ENCODE measurements around the gene PTGR3. TPM values are rescaled to one million over a fixed set of nuclear protein-coding genes. Genes with fewer than 3 reads are reported as not detected.

Gene PTGR3
- total and polyA plus RNA-seq, 2 of the 8 experiments (the other 6 are each of a cell fraction or from before 2014, with no cell fraction given): 2.0 to 3.6 TPM

DNA sequence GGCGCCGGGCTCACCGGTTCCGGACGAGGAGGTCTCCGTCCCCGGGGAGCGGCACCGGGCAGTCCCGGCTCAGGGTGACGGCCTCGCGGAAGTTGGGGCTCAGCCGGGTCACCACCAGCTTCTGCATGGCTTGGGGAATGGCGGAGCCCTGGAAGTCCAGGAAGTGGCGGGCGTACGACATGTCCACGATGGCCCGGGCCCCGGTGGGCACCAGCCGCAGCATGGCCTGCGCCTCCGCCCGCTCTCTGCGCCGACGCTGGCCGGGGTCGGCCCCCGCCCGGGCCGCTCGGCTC is 157 bp downstream of the PTGR3 start:
- Histone ChIP-seq H2BK20ac (ENCODE audit: low read length) (no peak overlapping the region), H2BK5ac (ENCODE audit: low read depth, low read length) (no peak overlapping the region), H3K4me1 (replicated peaks in 1 of 4; ENCODE audit: control insufficient read depth in 3 of 4, insufficient read depth in 4 of 4, low read length in 3 of 4) (peaks cover 9 to 35% (median 21%) of the 10 kb centered on the region in 4 experiments), H4K5ac (ENCODE audit: insufficient read length, low read depth, low read length) (no peak overlapping the region), H4K20me1 (replicated peaks in 1 of 2; ENCODE audit: control insufficient read depth in 1 of 2, insufficient read depth in 2 of 2, low read length in 2 of 2) (peaks cover 10 to 15% of the 10 kb centered on the region in 2 experiments), H3K4me3 (ENCODE audit: extremely low read depth in 1 of 4, insufficient read depth in 2 of 4, low read depth in 3 of 4, low read length in 4 of 4) (peak overlapping the region; percentile 60 to 70 (median 62)), H3K4me2 (ENCODE audit: insufficient read depth in 1 of 2, low read depth in 2 of 2, low read length in 2 of 2) (peak overlapping the region; percentile 94 to 99), H3K9ac (replicated peaks in 1 of 4; ENCODE audit: extremely low read depth in 1 of 4, low read depth in 3 of 4, low read length in 3 of 4) (no peak overlapping the region; a peak in 1 of 7 replicates), H3K79me2 (ENCODE audit: control insufficient read depth in 1 of 2, insufficient read depth in 2 of 2, low read length in 2 of 2) (no peaks in the 10 kb centered on the region), H3K9me3 (ENCODE audit: insufficient read depth in 2 of 2, low read depth in 1 of 2, low read length in 1 of 2) (no peaks in the 10 kb centered on the region), H3K23ac (ENCODE audit: insufficient read length) (no peak overlapping the region), H4K8ac (ENCODE audit: extremely low read depth, insufficient read depth, low read length) (no peak overlapping the region), H3K14ac (ENCODE audit: insufficient read length) (no peak overlapping the region), H3K27me3 (replicated peaks in 1 of 4; ENCODE audit: control insufficient read depth in 3 of 4, extremely low read depth in 1 of 4, insufficient read depth in 3 of 4, low read length in 3 of 4) (peaks cover 56 to 88% (median 77%) of the 10 kb centered on the region in 4 experiments), H3K27ac (ENCODE audit: low read depth, low read length) (no peak overlapping the region), H3K18ac (ENCODE audit: extremely low read depth, low read length) (peak overlapping the region; percentile 32; the same call in 1 of the 2 replicates), H3K4ac (replicated peaks; ENCODE audit: insufficient read length, low read depth, low read length) (no peak overlapping the region), H2AFZ (ENCODE audit: low read length) (no peak overlapping the region), H2BK12ac (ENCODE audit: low read depth, low read length) (no peak overlapping the region), H2BK120ac (replicated peaks; ENCODE audit: low read depth, low read length) (no peak overlapping the region), H2AK5ac (ENCODE audit: low read depth, low read length) (no peak overlapping the region), H3K79me1 (ENCODE audit: low read depth, low read length) (no peaks in the 10 kb centered on the region), H2BK15ac (ENCODE audit: low read length) (no peak overlapping the region), H4K91ac (replicated peaks; ENCODE audit: insufficient read length, low read length) (no peak overlapping the region), H3K56ac (replicated peaks; ENCODE audit: insufficient read length, low read depth, low read length) (no peak overlapping the region), H3K36me3 (ENCODE audit: control insufficient read depth in 2 of 4, insufficient read depth in 4 of 4, low read length in 3 of 4) (no peaks in the 10 kb centered on the region; a peak in 1 of 8 replicates), H3K23me2 (ENCODE audit: low read depth, low read length) (peaks cover 29% of the 10 kb centered on the region)
- FAIRE-seq (no peak), DNase-seq (ENCODE audit: low read depth in 1 of 2, low spot score in 2 of 2) (peak in 1 of 2 experiments; percentile 64)
- 5% methylated on average over 8 of the region's 34 CpGs; no CpG with 5 or more reads in 1 of the 2 experiments for WGBS, 2 experiments (ENCODE audit: extremely low coverage in 1 of 2, insufficient coverage in 1 of 2, insufficient read length in 1 of 2, insufficient replicate concordance in 2 of 2, low coverage in 1 of 2, low lambda C conversion rate in 2 of 2, missing lambda C conversion rate in 1 of 2)
- ChIA-PET CTCF (ENCODE audit: partially characterized antibody) (no interaction called here), POLR2A (ENCODE audit: partially characterized antibody) (no interaction called here)
- TF ChIP-seq TEAD4 (IDR thresholded peaks at IDR 0.05; ENCODE audit: low read depth, low read length) (no peak), CTBP2 (IDR thresholded peaks at IDR 0.05; ENCODE audit: borderline replicate concordance, insufficient read depth, insufficient read length, low read length) (no peak), SIN3A (conservative IDR thresholded peaks at IDR 0.05 in 1 of 2, IDR thresholded peaks at IDR 0.05 in 1 of 2; ENCODE audit: low read depth in 1 of 2, low read length in 2 of 2) (peak in 1 of 2 experiments; percentile 35; a peak in 1 of 4 replicates)

Measured in H1 (cell line).